Spleen (tissue), 11 donors: ENCODE results near the gene SLC35G6. TPM values are rescaled to one million over a fixed set of nuclear protein-coding genes. Genes with fewer than 3 reads are reported as not detected.

Experiments used
- DNase-seq: peaks from one replicate; pipeline ENCODE4 v3.0.0-alpha.2; 2020
- H3K27ac ChIP-seq, 8 donors: fragments of 200-600 bp; sonication (generic) in 7 of 8; 1 replicate in 4 of 8; 2 replicates in 4 of 8; pipeline versions ENCODE4 v1.5.0 to v1.8.0; 2016 to 2021; ENCODE audit warnings: inconsistent platforms in 4 of 8, mild to moderate bottlenecking in 4 of 8, moderate library complexity in 1 of 8
- H3K27me3 ChIP-seq, 7 donors: fragments of 200-600 bp; sonication (generic) in 6 of 7; replicated peaks in 1 of 7; 1 replicate in 4 of 7; 2 replicates in 3 of 7; pipeline versions ENCODE4 v1.5.0 to v1.8.0; 2016 to 2021; ENCODE audit warnings: inconsistent platforms in 3 of 7, mild to moderate bottlenecking in 1 of 7
- H3K36me3 ChIP-seq, 6 donors: fragments of 200-600 bp; sonication (generic) in 5 of 6; 1 replicate in 4 of 6; 2 replicates in 2 of 6; pipeline versions ENCODE4 v1.5.0 to v1.8.0; 2016 to 2021; ENCODE audit warnings: inconsistent platforms in 2 of 6
- H3K4me1 ChIP-seq, 6 donors: fragments of 200-600 bp; sonication (generic) in 5 of 6; 1 replicate in 3 of 6; 2 replicates in 3 of 6; pipeline versions ENCODE4 v1.5.0 to v1.8.0; 2016 to 2021; ENCODE audit warnings: inconsistent platforms in 3 of 6
- H3K4me3 ChIP-seq, 8 donors: fragments of 200-600 bp; sonication (generic) in 7 of 8; 1 replicate in 4 of 8; 2 replicates in 4 of 8; pipeline versions ENCODE4 v1.5.0 to v1.8.0; 2016 to 2021; ENCODE audit warnings: inconsistent platforms in 4 of 8, mild to moderate bottlenecking in 4 of 8, moderate library complexity in 2 of 8
- H3K9me3 ChIP-seq, 8 donors: fragments of 200-600 bp; sonication (generic) in 7 of 8; 1 replicate in 4 of 8; 2 replicates in 4 of 8; pipeline versions ENCODE4 v1.5.0 to v1.8.0; 2016 to 2021; ENCODE audit warnings: inconsistent platforms in 4 of 8
- POLR2A ChIP-seq, 3 donors: fragments of 450-650 bp; IDR thresholded peaks; one replicate each; pipeline ENCODE4 v1.5.1; 2017; ENCODE audit warnings: antibody characterized with exemption in 3 of 3, mild to moderate bottlenecking in 1 of 3
- POLR2AphosphoS5 ChIP-seq, 3 donors: sonication (generic); formaldehyde crosslinking; IDR thresholded peaks; one replicate each; pipeline ENCODE4 v1.5.1; 2017; ENCODE audit warnings: antibody characterized with exemption in 3 of 3
- WGBS, 5 donors: extraction: QIAGEN DNeasy Blood & Tissue Kit in 3 of 5; methylation state at CpG; one replicate each; pipeline versions ENCODE4 v1.1.5 to v1.1.7; 2013 to 2018; 5-methylcytosine and 5-hydroxymethylcytosine counted together
- intact Hi-C: fragments of 100-400 bp; cut with DNase I; formaldehyde crosslinking; loops from one replicate; pipeline ENCODE4 v1.15.0; 2023; ENCODE audit warnings: low total_unique reads
- polyA plus RNA-seq, 3 donors: library from polyadenylated mRNA; stranded (reverse); fragments of 200-250 nt; gene quantifications; one replicate each; pipeline ENCODE4 v1.2.1, GENCODE V29; 2013
- total RNA-seq, 7 donors: library from RNA; depleted of rRNA in 3 of 7; stranded (reverse); fragments of >200 nt in 3 of 7; fragmentation: NEBNext Ultra II Directional in 4 of 7; extraction: Animal tissue kit (Norgen Biotek cat#: 25700) in 4 of 7; gene quantifications; one replicate each; pipeline versions ENCODE4 v1.1.0 to v1.2.1, GENCODE V29; 2016 to 2021
- TF ChIP-seq, protein P1 (sequence below), 11 experiments: fragments of 200-600 bp in 7 of 11; fragments of 450-650 bp in 4 of 11; sonication (generic) in 4 of 11; IDR thresholded peaks in 8 of 11; conservative IDR thresholded peaks in 3 of 11; 1 replicate in 7 of 11; 2 replicates in 4 of 11; pipeline versions ENCODE4 v1.4.0 to v1.8.0; 2016 to 2021; ENCODE audit warnings: antibody characterized with exemption in 11 of 11, inconsistent platforms in 4 of 11, mild to moderate bottlenecking in 1 of 11
- donor health status: healthy with polysubstance abuse.
- donor health status: DM: no; HTN: no; CAD: no; lungs with moderate emphysema.
- donor health status: DM: no; HTN: no; CAD: no.
- donor health status: Bipolar disorder and iron deficiency.
- donor health status: healthy.
- donor health status: DM: no; HTN: no; CAD: no.
- donor health status: DM: yes; HTN: yes; CAD: no.

Gene SLC35G6
- total and polyA plus RNA-seq, 10 donors = 0.13 TPM; not detected in 9

DNA sequence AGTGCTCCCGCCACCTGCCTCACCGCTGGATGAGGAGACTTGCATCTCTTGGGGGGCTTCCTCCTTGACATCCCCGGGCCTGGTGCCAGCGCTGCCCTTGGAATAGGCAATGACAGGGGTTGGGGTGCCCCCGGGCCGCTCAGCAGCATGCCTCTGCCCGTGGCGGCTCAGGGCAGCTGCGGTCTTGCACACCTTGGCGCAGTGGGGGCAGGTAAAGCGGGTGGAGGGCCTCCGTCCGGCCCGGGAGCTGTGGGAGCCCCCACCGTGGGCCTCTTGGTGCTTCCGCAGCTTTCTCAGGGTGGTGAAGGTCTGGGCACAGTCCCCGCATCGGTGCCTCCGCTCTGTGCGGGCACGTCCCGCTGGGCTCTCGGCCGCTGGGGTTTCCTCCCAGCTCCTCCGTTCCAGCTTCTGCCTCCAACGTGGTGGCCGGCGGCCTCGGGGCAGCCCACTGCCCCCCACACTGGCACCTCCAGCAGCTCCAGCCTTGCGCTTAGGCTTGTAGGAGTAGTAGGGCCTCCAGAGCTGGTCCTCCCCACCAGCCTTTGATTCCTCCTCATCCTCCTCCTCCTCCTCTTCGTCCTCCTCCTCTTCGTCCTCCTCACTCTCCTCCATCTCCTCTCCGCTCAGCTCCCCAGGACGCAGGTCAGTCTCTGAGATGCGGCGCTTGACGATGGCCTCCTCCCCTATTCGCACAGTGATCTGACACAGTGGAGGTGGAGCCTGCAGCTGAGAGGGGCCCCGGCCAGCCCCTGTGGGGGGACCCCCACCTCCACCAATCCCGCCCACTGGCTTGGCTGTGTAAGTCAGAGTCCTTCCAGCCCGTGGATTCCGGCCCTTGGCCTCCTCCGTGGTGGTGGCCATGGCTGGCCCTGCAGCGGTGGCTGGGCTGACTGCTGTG is 18.5 kb upstream of the SLC35G6 start:
- H3K36me3 ChIP-seq = peaks cover 0 to 72% (median 38%) of the 10 kb centered on the region in 6 donors
- TF ChIP-seq POLR2A (IDR thresholded peaks at IDR 0.05) (no peak), POLR2AphosphoS5 (IDR thresholded peaks at IDR 0.05) (peak; percentile 17 to 60 (median 50))
- TF ChIP-seq, protein P1, sequence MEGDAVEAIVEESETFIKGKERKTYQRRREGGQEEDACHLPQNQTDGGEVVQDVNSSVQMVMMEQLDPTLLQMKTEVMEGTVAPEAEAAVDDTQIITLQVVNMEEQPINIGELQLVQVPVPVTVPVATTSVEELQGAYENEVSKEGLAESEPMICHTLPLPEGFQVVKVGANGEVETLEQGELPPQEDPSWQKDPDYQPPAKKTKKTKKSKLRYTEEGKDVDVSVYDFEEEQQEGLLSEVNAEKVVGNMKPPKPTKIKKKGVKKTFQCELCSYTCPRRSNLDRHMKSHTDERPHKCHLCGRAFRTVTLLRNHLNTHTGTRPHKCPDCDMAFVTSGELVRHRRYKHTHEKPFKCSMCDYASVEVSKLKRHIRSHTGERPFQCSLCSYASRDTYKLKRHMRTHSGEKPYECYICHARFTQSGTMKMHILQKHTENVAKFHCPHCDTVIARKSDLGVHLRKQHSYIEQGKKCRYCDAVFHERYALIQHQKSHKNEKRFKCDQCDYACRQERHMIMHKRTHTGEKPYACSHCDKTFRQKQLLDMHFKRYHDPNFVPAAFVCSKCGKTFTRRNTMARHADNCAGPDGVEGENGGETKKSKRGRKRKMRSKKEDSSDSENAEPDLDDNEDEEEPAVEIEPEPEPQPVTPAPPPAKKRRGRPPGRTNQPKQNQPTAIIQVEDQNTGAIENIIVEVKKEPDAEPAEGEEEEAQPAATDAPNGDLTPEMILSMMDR (IDR thresholded peaks at IDR 0.05 in 8 of 11, conservative IDR thresholded peaks at IDR 0.05 in 3 of 11) = no peak
- DNase-seq = no peak
- H3K27me3 ChIP-seq = no peaks in the 10 kb centered on the region
- 91 to 95% (median 93%) methylated on average over 30 to 44 of the region's 44 CpGs for WGBS, 5 donors
- H3K4me1 ChIP-seq = peaks cover 3 to 25% (median 20%) of the 10 kb centered on the region in 6 donors
- no peak overlapping the region for H3K4me3 ChIP-seq
- H3K27ac ChIP-seq = no peak overlapping the region
- no peaks in the 10 kb centered on the region for H3K9me3 ChIP-seq
- intact Hi-C loops = no loop called here

DNA sequence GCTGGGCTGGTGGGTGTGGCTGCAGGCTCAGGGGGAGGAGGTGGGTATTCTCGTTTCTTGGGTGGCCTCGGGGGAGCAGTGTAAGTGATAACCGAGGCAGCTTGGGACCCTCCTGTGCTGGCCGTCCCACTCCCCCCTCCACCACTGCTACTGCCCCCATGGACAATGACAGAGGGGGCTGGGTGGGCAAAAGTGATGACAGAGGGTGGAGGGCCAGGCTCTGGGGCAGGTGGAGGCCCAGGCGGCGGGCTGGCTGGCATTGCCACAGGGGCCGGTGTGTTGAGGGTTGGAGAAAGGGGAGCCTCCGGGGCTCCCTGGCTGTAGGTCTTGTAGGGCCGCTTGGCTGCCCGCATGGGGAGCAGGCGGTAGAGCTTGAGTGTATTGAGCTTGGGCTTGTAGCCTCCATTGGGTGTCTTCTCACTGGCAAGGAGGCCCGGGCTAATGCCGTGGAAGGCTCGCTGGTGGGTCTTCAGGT is 17.8 kb upstream of the SLC35G6 start:
- no peak for TF ChIP-seq POLR2A (IDR thresholded peaks at IDR 0.05)
- TF ChIP-seq POLR2AphosphoS5 (IDR thresholded peaks at IDR 0.05) = no peak
- TF ChIP-seq, protein P1 (IDR thresholded peaks at IDR 0.05 in 8 of 11, conservative IDR thresholded peaks at IDR 0.05 in 3 of 11) = no peak
- H3K27me3 ChIP-seq = no peaks in the 10 kb centered on the region
- intact Hi-C loops = no loop called here
- peaks cover 0 to 73% (median 38%) of the 10 kb centered on the region in 6 donors for H3K36me3 ChIP-seq
- H3K27ac ChIP-seq = no peak overlapping the region
- WGBS, 5 donors = 91 to 95% (median 93%) methylated on average over 12 to 14 of the region's 14 CpGs
- no peak for DNase-seq
- H3K4me1 ChIP-seq = peaks cover 6 to 32% (median 27%) of the 10 kb centered on the region in 6 donors
- no peaks in the 10 kb centered on the region for H3K9me3 ChIP-seq
- H3K4me3 ChIP-seq = no peak overlapping the region

DNA sequence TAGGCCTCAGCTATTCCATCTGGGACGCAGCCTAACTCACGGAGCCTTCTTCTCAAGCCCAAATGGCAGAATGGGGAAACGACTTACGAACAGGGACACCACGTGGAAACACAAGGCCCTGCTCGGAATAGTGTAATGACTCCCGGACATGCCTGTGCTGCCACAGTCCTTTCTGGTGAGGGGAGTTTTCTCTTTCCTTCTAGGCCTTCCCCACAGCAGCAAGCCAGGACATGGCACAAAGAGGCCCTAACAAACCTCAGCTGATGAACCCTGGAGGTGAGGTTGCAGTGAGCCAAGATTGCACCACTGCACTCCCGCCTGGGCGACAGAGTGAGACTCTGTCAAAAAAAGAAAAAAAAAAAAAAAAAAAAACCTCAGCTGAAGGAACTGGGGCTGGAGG is 17.2 kb upstream of the SLC35G6 start:
- 87 to 95% (median 92%) methylated on average over 9 of the region's 9 CpGs for whole genome bisulfite sequencing, 5 donors
- TF ChIP-seq, protein P1 (IDR thresholded peaks at IDR 0.05 in 8 of 11, conservative IDR thresholded peaks at IDR 0.05 in 3 of 11) = no peak
- TF ChIP-seq POLR2AphosphoS5 (IDR thresholded peaks at IDR 0.05) = no peak
- TF ChIP-seq POLR2A (IDR thresholded peaks at IDR 0.05) = no peak
- Histone ChIP-seq H3K4me3 (no peak overlapping the region), H3K36me3 (peaks cover 0 to 75% (median 38%) of the 10 kb centered on the region in 6 donors), H3K4me1 (peaks cover 6 to 39% (median 29%) of the 10 kb centered on the region in 6 donors), H3K27ac (no peak overlapping the region), H3K27me3 (no peaks in the 10 kb centered on the region), H3K9me3 (no peaks in the 10 kb centered on the region)
- intact Hi-C loops = no loop called here
- no peak for DNase-seq
